RWPE1 (cell line): ENCODE data around the gene HK1.

ENCODE experiments used
- CTCF ChIA-PET: fragments of 350-600 bp; sonication (Branson Sonifier 250); formaldehyde crosslinking; extraction: SDS; loops from one replicate; lab custom pipeline; 2021; lab: Yijun Ruan, JAX
- POLR2A ChIA-PET: fragments of 400-600 bp; formaldehyde crosslinking; extraction: SDS; loops from one replicate; lab custom pipeline; 2020; ENCODE audit warnings: antibody characterized with exemption; ENCODE audit not compliant: low non-redundant PET; lab: Yijun Ruan, JAX
- DNase-seq: peaks from one replicate; pipeline ENCODE4 v3.0.0; 2012; ENCODE audit warnings: low spot score
- H3K27ac ChIP-seq: fragments of 450-650 bp; 2 replicates; pipeline ENCODE4 v1.5.1; 2017
- TF ChIP-seq, protein P1 (sequence below): fragments of 450-650 bp; conservative IDR thresholded peaks from 2 replicates; pipeline ENCODE4 v1.5.1; 2017; ENCODE audit warnings: low read depth, mild to moderate bottlenecking

The HK1 gene

DNA sequence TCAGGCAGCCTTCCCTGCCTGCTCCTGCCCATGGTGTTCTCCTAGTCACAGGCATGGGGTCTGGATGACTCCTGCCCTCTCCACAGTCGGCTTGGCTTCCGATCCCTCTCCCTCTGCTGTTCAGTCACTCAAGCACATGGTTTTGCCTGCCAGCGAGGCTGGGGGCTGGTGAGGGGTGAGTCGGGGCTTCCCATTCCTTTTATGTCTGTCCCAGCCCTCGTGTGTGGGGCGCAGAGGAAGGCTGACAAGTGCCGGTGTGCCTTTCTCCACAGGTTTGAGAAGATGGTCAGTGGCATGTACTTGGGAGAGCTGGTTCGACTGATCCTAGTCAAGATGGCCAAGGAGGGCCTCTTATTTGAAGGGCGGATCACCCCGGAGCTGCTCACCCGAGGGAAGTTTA lies 98.4 kb downstream of the HK1 start:
- TF ChIP-seq, protein P1, sequence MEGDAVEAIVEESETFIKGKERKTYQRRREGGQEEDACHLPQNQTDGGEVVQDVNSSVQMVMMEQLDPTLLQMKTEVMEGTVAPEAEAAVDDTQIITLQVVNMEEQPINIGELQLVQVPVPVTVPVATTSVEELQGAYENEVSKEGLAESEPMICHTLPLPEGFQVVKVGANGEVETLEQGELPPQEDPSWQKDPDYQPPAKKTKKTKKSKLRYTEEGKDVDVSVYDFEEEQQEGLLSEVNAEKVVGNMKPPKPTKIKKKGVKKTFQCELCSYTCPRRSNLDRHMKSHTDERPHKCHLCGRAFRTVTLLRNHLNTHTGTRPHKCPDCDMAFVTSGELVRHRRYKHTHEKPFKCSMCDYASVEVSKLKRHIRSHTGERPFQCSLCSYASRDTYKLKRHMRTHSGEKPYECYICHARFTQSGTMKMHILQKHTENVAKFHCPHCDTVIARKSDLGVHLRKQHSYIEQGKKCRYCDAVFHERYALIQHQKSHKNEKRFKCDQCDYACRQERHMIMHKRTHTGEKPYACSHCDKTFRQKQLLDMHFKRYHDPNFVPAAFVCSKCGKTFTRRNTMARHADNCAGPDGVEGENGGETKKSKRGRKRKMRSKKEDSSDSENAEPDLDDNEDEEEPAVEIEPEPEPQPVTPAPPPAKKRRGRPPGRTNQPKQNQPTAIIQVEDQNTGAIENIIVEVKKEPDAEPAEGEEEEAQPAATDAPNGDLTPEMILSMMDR = no peak
- DNase-seq = no peak
- H3K27ac ChIP-seq = peak overlapping the region; percentile 95
- ChIA-PET POLR2A (interaction anchor here (0.5 kb wide), 1 partner anchor 32 kb away, joined by 3 read pairs; no protein-coding TSS in a partner anchor), CTCF (interaction anchor here (0.6 kb wide), 1 partner anchor 143 kb away, joined by 3 read pairs; no protein-coding TSS in a partner anchor)

DNA sequence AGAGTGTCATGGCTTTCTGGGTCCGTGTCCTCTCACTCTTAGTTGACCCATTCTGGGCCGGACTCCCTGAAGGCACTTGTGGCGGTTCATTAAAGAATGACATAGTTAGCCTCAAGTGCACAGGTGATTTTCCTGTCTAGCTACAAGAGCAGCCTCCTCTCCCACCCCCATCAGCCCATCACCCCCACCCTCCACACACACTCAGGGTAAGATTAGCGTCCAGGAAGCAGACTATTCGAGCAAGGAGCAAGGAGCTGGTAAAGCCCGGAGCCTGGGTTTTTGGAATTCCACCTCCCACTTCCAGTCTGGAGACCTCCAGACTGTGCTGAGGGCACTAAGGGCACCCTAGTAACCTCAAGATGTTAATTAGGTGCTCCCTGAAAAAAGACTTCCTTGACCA lies 98.9 kb downstream of the HK1 start:
- no peak for DNase-seq
- H3K27ac ChIP-seq = peak overlapping the region; percentile 95
- ChIA-PET POLR2A (no interaction called here), CTCF (interaction anchor here (0.6 kb wide), 1 partner anchor 144 kb away, joined by 3 read pairs; no protein-coding TSS in a partner anchor)
- TF ChIP-seq, protein P1 = no peak

- no peak for DNase-seq
- ChIA-PET POLR2A (interaction anchor here (0.7 kb wide), 1 partner anchor 132 kb away, joined by 3 read pairs; no protein-coding TSS in a partner anchor), CTCF (no interaction called here)
- H3K27ac ChIP-seq = peak overlapping the region; percentile 30; the same call in 1 of the 2 replicates
- TF ChIP-seq, protein P1 = no peak
These were observed 99.6 kb downstream of the HK1 start for GRCh38 chr10:69377933-69378332.

- peak overlapping the region; percentile 19 for H3K27ac ChIP-seq
- ChIA-PET POLR2A (no interaction called here), CTCF (no interaction called here)
- no peak for DNase-seq
- TF ChIP-seq, protein P1 = no peak
These were observed 101.5 kb downstream of the HK1 start for GRCh38 chr10:69379800-69380199.

GRCh38 chr10:69382382-69383117 lies 104.3 kb downstream of the HK1 start:
- H3K27ac ChIP-seq = peak overlapping the region; percentile 62
- POLR2A ChIA-PET = no interaction called here
- CTCF ChIA-PET = interaction anchor here (0.7 to 1.9 kb wide), 2 partner anchors 10 to 53 kb away, joined by 5 to 6 read pairs; no protein-coding TSS in a partner anchor
- TF ChIP-seq, protein P1 = no peak
- DNase-seq = peak; percentile 64

DNA sequence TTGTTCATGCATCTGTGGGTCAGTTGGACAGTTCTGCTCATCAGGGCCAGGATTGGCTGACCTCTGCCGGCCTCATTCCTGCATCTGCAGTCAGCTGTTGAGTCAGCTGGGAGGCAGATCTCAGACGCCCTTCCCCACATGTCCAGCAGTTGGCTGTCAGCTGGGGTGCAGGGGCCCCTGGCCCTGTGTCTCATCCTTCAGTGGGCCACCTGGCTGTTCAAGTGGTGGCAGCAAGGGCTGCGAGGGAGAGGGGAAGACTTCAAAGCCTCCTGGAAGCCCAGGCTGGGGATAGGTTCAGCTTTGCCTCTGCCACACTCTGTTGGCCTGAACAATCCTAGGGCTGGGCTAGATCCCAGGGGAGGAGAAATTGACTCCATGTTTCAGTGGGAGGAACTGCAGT lies 105.3 kb downstream of the HK1 start:
- ChIA-PET CTCF (interaction anchor here (0.6 to 1.9 kb wide), 3 partner anchors 9 to 320 kb away, joined by 3 to 6 read pairs (median 3); no protein-coding TSS in a partner anchor), POLR2A (no interaction called here)
- no peak for DNase-seq
- H3K27ac ChIP-seq = peak overlapping the region; percentile 76
- TF ChIP-seq, protein P1 = no peak
